UCSD-AML1 (cell line): ENCODE measurements around the gene DTHD1.

Experiments used
- DNase-seq: peaks from one replicate; lab custom pipeline; 2025; ENCODE audit not compliant: unreplicated experiment; lab: John Stamatoyannopoulos, UW

Gene DTHD1

GRCh38 chr4:36281384-36282106 lies at the start of gene DTHD1:
Gene DTHD1 (plus strand): TSS chr4:36281616. CDS start chr4:36281759, 143 bp downstream.
- no peak for DNase-seq

GRCh38 chr4:36233567-36234266 lies 47.7 kb upstream of the DTHD1 start:
- no peak for DNase-seq

DNA sequence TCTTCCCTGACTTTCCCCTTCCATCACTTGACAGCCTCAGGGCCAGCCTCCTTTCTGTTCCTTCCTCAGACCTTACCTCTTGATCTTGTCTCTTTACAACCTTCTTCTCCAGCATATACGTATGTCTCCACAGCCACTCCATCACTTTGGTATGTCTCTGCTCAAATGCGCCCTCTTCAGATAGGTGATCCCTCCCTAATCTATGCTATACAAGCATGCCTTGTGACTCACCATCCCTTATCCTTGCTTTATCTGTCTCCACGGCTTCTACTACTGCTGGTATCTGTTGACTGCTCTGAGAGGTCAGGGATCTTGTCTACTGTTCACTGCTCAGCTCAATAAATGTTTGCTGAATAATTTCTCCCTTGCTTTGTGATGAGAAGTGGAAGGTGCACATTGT lies 46.1 kb upstream of the DTHD1 start:
- DNase-seq: no peak

GRCh38 chr4:36236159-36236558 lies 45.3 kb upstream of the DTHD1 start:
- DNase-seq: no peak

- peak; percentile 15 for DNase-seq
Observed at GRCh38 chr4:36237366-36238313, 43.8 kb upstream of the DTHD1 start.

DNA sequence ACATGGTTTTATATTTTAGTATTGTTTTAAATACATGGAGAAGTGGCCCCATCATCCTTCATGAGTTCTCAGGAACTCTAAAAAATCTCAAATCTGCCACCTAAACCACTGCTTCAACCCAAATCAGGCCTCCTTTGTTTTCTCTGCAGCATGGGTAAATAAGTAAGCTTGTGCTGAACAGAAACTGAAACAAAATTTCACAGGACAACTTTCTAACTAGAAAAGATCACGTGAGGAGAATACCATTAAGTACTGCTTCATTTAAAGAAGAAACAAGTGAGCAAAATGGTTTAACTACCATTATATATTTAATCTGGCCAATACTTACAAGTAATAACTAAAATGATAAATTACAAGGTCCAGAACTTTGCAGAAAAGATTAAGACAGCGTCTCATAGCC lies 39.6 kb upstream of the DTHD1 start:
- no peak for DNase-seq

GRCh38 chr4:36242629-36243354 lies 38.6 kb upstream of the DTHD1 start:
- DNase-seq: no peak

GRCh38 chr4:36243355-36244256 lies 37.8 kb upstream of the DTHD1 start:
- DNase-seq: no peak

GRCh38 chr4:36244257-36245082 lies 36.9 kb upstream of the DTHD1 start, which contains the start of gene ARAP2:
Gene ARAP2 (minus strand): TSS chr4:36244514. CDS start chr4:36229486, 15,028 bp downstream.
- peak; percentile 82 for DNase-seq

GRCh38 chr4:36249610-36250009 lies 31.8 kb upstream of the DTHD1 start:
- DNase-seq: no peak

DNA sequence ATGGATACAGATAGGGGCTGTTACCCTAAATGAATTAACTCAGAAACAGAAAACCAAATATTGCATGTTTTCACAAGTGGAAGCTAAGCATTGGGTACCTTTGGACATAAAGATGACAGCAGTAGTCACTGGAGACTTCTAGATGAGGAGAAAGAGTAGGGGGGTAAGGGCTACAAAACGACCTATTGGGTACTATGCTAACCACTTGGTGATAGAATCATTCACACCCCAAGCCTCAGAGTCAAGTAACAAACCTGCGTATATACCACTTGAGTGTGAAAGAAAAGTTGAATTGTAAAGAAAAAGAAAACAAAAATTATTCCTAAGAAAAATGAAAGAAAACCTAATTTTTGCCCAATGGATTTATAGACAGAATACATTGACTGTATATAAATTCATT lies 29.4 kb upstream of the DTHD1 start:
- DNase-seq: no peak

- no peak for DNase-seq
Observed at GRCh38 chr4:36254371-36254770, 27.0 kb upstream of the DTHD1 start.

DNA sequence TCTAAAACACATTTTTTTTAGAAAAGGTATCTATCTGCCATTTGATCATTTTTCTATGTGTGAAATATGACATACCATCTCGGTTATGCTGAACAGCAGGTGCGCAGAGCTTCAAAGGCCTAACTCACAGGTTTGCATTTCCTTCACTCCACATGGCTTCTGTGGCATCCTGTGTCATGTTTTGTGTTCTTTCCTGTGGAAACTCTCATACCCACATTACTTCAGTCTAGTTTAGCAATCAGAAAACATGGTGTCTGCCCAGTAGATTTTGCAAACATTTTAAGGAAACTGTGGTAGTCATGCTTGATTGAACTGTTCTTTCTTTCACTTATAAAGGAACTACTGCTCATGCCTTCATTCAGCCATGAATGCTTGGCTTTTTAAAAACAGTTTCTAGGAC lies 25.8 kb upstream of the DTHD1 start:
- DNase-seq: peak; percentile 13

DNA sequence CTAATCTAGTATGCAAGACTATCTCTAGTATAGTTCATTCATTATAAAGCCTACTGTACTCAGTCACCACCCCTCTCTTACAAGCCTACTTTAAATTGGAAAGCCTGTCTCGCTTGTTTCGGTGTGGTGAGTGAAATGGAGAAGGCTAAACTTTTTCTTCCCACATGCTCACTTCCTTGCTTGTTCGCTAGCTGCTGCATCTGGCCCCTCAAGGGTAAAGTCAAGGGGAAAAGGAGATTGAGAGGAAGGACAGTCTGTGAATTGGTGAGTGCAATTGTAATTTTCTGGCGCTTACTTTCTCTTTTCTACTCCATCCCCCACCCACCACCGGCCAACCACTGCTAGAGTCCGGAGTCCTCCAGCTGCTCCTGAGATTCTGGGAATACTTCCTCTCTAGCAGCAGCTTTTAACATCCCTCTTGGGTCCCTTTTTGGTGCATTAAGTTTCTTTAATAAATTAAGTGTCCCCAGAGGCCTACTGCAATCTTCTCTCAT lies 25.0 kb upstream of the DTHD1 start:
- DNase-seq: peak; percentile 5

GRCh38 chr4:36260731-36261130 lies 20.7 kb upstream of the DTHD1 start:
- no peak for DNase-seq

- peak; percentile 4 for DNase-seq
Observed at GRCh38 chr4:36264207-36264826, 17.1 kb upstream of the DTHD1 start.

GRCh38 chr4:36267486-36268268 lies 13.7 kb upstream of the DTHD1 start:
- no peak for DNase-seq
